GM21526 (cell line): ENCODE data around the gene KRT6B.
"Not testable (repeated sequence)": the region's sequence is repeated elsewhere in the genome, so short reads cannot be mapped to it uniquely, and the experiment has no call there.

ENCODE experiments used
- ATAC-seq: cut with Tn5 transposase; IDR thresholded peaks from one replicate; pipeline ENCODE4 v1.9.1; 2021; ENCODE audit warnings: moderate library complexity; ENCODE audit not compliant: unreplicated experiment, low FRiP score

The KRT6B gene

DNA sequence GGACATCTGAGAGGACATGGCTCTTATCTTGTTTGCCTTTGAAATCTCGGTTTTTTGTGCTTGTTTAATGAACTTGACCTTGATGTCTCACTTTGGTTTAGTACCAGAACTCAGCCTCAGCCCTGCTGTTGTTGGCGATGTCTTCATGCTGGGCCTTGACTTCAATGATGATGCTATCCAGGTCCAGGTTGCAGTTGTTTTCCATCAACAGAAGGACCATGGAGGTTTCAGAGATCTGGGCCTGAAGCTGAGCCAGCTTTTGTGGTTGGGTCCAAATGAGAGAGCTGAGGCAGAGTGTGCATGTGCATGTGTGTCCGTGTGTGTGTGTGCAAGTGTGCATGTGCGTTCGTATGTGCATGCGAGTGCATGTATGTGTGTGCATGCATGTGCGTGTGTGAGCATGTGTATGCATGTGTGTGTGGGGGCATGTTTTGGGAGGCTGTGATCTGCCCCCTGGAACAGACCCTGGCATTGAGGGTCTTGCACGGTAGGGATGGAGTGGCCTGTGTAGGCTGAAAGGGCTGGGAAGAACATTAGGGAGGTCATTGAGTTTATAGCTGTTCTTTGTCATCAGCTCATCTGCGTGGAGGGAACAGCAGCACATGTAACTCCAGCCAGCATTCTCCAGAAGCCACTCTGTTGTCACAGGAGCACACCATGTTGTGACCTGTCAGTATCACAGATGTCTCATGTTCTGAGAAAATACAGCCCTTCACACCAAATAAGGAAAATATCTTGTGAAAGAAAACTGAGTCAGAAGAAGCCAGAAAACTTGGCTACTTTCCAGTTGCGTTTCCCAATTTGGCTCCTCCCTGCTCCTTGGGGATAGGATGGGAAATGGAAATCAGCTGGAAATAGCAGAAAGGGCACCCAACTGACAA lies 35.8 kb downstream of the KRT6B start:
- ATAC-seq = no peak

DNA sequence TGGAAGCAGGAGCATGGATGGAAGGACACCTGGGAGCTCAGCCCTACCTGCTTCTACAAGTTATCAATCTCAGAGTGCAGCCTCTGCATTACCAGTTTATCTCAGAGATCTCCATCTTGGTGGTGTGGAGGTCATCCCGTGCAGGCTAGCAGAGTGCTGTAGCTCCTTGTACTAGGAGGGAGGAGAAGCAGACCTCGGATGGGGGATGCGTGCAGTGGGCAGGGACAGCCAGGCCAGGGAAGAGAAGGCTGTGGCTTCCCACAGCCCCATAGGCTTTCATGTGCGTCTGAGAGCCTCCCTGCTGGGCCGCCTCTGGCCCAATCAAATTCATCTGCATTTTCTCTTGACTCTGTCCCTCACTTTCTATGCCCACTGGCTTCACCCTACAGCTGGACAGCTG lies 37.0 kb downstream of the KRT6B start:
- ATAC-seq = no peak

DNA sequence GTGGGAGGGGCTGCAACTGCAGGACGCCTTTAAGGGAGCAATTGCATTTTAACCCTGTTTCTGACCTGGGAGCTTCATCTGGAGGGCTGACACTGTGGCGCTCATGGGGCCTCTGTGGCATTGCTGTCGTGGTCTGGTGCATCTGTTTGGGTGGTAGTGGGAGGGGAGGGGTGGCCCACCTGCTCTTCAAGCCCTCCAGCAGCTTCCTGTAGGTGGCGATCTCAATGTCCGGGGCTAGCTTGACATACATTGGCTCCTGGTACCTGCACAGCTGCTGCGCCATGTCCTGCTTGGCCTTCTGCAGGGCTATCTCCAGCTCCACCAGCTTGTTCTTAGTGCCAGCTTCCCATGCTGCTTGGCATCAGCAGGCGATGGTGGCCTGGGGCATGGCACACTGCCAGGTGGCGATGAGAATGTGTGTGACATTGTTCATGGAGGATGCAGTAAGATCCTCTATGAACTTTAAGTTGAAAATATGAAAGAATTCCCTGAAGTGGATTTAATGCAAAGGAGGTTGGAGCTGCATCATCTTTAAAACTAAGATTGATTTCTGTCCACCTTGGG lies 38.1 kb downstream of the KRT6B start:
- ATAC-seq = no peak

DNA sequence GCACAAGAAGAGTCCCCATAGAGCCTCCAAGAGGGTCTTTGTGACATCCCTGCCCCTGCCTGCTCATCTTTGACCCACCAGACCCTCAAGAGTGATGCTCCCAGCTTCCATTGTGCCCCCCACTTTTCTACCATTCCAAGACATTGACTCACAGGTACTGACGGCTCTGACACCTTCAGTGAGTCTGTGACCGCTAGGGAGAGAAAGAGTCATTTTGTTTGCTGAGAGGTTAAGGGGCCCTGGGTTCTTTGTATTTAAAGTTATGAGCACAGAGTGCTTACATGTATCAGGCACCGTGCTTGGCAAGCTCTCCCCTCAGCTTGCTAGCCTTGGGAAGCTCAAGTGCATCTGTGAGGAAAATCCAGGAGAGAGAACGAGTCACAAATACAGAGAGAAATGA lies 38.7 kb downstream of the KRT6B start:
- ATAC-seq = no peak

DNA sequence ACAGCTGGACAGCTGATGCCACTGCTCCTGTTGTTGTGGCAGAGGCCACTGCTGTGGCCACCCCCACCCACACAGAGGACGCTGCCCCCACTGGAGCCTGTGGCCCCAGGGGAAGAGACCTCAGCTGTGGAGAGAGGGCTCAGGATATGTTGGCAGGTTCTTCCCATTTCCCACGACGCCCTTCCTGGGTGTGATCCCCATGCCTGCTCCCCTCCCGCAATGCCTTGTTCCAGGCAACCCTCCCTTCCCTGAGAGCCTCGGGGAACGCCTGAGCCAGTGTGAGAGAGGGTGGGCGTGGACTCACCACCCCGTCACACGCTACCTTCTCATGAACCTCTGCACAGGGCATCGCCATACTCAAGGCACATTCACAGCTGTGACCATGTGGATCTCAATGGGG lies 40.1 kb downstream of the KRT6B start:
- ATAC-seq = no peak

DNA sequence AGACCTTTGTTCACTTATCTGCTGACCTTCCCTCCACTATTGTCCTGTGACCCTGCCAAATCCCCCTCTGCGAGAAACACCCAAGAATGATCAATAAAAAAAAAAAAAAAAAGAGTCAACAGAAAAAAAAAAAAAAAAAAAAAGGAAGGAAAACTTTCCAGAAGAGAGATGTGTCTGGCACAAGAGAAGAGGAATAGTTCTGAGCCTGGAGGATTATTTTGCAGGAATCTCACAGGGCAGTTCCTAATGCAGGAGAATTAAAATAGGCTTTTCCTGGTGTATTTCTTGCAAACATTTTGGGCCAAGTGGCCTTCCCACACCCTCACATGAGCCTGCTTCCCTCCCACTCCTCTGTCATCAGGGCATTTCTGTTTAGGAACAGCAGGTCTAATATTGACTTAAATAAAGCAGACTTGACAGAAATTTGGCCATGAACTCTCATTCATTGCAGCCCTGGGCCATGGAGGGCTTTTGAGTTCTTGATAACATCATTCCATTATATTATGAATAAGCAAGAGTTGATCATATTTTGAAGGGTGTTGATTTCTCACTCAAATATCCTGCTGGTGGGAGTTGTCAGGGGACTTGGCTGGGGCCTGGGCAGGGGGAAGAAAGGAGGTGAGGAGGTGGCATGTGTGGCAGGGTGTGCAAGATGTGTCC lies 41.2 kb downstream of the KRT6B start:
- ATAC-seq = not testable (repeated sequence)

DNA sequence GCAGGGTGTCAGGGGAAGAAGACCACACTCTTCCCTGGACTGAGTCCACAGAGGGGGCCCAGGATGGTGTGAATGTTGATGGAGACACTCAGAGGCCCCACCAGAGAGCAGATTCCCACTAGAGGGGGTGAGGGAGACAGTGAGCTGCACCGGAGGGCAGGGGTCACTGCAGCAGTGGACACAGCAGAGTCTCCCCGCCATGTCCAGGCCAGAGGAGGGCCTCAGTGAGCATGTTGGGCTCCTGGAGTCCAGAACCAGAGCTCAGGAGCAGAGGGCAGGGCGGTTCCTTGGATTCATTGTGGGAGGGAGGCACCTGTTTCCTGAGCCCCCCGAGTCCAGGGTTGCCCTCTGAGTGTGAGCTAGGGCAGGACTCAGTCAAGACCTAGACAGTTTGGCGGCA lies 44.0 kb downstream of the KRT6B start:
- ATAC-seq = no peak

DNA sequence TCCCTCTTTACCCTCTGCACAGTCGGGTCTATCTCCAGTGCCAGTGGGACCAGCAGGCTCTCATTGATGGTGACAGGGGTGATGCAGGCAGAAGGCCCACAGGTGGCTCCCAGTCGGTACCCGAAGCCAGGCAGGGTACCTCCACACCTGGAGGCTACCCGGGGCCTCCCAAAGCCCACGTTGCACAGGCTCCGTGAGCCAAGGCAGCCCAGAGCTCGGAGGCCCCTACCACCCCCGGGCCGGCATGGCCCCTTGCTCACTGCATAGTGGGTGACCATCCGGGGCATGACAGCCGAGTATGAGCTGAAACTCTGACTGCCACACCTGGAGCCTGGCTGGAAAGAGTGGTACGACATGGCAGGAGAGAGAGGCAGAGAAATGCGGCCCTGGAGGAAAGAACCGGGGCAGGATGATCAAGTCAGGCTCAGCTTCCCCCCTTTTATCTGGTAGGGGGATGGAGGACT lies 46.0 kb downstream of the KRT6B start, which contains the start of gene KRT82:
TSS of gene KRT82 (minus strand) at position 414 of the 464 bp plus-strand sequence. CDS start at position 356, 58 bp downstream.
- ATAC-seq = no peak

DNA sequence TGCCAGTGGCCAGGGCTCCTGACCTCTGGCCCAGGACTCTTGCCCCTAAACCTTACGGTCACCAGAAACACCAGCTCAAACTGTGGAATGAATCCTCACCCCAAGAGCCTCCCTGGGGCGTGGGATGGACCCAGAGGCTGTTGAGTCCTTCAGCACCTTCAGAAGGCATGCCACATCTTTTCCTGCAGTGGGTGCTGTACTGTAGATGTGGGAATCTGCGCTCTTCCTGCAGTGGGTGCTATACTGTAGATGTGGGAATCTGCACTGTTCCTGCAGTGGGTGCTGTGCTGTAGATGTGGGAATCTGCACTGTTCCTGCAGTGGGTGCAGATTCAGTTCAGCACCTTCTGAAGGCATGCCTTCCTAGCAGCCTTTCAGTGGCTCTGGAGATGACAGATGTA lies 47.0 kb downstream of the KRT6B start:
- no peak for ATAC-seq

DNA sequence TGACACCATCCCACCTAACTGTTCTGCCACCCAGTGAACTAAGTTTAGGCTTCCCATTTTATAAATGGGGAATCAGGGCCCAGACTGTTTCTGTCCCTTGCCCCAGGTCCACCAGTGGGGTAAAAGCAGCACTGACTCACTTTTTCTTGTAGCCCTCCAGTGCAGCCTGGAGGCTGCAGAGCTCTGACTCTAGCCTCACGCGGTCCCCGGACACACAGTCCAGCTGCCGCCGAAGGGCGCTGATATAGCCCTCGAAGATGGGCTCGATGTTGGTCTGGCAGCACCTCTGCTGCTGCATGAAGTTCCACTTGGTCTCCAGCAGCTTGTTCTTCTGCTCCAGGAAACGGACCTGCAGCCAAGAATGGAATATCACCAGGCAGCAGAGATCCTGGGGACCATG lies 48.4 kb downstream of the KRT6B start:
- ATAC-seq = no peak

DNA sequence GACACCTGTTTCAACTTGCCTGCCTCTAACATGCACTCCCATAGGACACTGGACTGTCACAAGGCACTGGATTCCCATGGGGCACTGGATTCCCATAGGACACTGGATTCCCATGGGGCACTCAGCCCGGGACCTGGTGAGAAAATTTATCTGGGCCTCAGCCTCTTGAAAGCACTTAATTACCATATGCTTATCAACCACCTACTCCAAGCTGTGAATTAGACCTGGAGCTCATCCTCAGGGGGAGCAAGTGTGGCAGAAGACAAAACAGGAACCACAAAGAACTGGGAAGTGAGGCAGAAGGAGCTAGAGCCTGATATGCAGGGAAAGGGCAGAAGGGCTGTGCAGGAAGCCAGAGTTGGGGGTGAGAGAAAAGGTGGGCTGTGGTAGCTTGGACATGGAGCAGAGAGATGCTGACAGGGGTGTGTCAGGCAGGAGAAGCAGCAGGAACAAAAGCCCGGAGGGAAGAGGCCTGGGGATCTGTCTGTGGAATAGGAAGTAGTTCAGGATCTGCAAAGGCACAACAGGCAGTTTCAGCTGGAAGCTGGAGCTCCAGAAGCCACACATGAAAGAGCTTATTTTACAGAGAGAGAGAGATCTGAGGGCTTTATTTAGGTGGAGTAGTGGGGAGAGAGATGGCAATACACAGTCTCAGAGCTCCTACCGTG lies 48.9 kb downstream of the KRT6B start:
- ATAC-seq = no peak

DNA sequence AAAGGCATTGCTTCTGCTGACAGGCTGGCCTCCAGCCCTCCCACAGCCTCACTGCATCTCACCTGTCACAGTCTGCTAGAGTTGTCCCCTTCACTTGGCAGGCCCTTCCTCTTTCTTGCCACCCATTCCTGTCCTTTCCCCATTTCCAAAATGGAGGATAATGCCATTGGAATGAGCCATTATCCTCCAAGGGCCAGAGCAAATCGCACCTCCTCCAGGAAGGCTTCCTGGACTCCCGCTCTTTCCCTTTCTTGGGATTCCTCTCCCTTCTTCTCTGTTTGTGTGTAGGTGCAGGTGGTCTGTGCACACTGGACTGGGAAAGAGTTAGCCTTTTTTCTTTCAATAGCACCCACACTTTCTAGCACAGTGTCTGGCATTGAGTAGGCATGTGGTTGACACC lies 49.6 kb downstream of the KRT6B start:
- no peak for ATAC-seq

DNA sequence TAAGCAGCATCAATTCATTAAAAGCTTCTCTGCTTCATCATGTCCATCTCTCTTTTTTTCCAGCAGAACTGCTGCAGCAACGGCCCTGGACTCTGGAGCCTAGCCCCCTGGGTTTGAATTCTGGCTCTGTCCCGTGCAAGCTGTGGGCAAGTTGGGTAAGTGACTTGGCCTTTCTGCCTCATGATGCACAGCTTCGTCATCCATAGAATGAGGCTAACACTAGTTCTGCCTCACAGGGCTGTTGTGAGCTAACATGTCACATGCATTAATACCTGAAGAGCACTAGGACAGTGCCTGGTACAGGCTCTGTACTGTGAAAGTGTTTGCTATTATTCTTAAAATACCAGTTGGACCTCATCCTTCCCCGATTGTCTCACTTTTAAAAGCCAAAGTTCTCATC lies 50.0 kb downstream of the KRT6B start:
- ATAC-seq = no peak

DNA sequence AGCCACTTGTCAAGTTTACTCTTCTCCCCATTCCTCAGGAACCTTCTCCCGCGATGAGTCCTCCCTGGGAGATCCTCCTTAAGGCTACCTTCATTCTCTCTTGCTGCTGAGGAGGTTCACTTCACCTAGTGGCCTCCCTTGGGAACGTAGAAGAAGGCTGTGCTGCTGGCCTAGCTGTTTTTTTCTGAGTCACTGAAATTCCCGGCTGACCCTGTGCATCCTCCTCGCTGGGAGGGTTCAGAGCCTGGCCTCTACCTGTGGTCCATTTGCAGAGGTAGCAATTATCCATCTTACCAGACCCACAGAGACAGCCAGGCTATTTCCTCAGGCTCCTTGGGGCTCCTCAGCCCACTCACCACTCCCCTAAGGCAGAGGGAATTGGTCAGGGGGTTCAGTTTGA lies 50.4 kb downstream of the KRT6B start:
- no peak for ATAC-seq

DNA sequence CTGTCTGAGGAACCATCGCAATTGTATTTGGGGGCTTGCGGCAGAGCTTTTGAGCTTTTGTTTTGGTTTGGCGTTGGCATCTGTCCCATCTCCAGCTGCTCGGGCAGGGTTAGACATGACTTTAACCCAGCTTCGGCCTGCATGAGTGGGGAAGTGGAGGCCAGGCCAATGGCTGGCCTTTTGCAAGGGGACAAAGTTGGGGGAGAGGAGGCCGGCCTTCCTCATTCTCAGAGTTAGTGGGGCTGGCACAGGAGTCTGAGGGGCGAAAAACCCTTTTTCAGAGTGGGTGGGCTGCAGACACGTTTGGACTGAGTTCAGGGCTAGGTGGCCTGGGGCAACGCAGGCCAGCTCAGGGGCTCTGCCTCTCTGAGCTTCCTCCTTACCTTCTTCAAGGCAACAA lies 51.0 kb downstream of the KRT6B start:
- ATAC-seq = no peak

DNA sequence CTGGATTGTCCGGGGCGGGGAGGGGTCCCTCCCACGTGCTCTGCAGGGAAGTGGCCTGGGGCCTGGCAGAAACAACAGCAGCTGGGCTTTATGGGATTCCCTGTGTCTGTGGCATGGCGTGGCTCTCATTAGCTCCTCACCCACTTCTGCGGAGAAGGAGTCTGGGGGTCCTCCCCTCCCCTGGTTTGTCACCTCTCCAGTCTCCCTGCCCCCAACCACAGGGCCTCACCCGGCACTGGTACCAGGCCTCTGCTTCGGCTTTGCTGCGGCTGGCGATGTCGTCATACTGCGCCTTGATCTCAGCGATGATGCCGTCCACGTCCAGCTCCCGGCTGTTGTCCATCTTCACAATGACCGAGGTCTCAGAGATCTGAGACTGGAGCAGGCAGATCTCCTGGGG lies 52.2 kb downstream of the KRT6B start:
- no peak for ATAC-seq

DNA sequence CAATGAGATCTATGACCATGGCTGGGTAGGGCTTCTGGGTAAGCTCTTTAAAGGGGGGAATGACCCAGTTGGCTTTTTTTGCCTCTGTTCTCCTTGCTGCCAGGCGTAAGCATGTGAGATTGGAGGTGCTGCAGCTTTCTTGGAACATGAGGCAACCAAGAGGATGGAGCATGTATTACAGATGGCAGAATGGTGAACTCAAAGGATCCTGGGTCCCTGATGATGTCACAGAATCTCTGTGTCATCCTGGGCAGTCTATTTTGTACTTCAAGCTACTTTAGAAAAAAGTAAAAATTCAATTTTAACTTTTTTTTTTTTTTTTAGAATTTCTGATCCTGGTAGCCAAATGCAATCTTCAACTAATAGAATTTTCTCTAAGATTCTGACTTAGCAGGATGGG lies 53.8 kb downstream of the KRT6B start:
- ATAC-seq = no peak

DNA sequence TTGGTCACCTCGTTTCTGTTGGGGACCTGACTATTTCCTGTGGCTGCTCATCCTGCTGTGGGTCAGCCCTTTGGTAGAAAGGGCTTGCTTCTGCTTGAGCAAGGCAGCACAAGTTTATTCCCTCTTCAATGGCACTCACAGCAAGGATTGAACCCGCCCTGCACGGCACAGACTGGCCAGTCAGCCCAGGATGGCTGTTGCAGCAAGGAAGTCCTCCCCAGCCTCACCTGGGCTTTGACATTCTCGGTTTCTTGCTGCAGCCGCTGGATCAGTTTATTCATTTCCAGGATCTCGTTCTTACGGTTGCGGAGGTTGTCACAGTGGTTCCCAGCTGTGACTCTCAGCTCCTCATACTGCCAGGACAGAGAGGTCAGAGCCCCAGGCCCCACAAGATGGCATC lies 55.3 kb downstream of the KRT6B start:
- ATAC-seq = no peak
